HL-60 (cell line): Measurements from ENCODE around the gene TMEM40.

Experiments
- DNase-seq, 2 experiments: peaks; one replicate each; pipeline ENCODE4 v3.0.0-alpha.2; 2010 to 2020; ENCODE audit warnings: low read depth in 1 of 2, low spot score in 1 of 2
- H3K27ac ChIP-seq: fragments of 250-450 bp; sonication (Bioruptor Pico); replicated peaks from 2 replicates; pipeline ENCODE4 v1.5.1; 2020; ENCODE audit warnings: mild to moderate bottlenecking, moderate library complexity
- H3K27me3 ChIP-seq: fragments of 250-450 bp; sonication (Bioruptor Pico); 2 replicates; pipeline ENCODE4 v1.5.1; 2021; ENCODE audit warnings: mild to moderate bottlenecking, moderate library complexity; ENCODE audit not compliant: insufficient read depth, poor library complexity, severe bottlenecking
- H3K4me3 ChIP-seq: replicated peaks from 2 replicates; pipeline ENCODE4 v1.5.1; 2011; ENCODE audit warnings: mild to moderate bottlenecking, control low read depth, low read length; ENCODE audit not compliant: insufficient read depth
- CTCF ChIP-seq: IDR thresholded peaks from one replicate; pipeline ENCODE4 v1.5.1; 2011; ENCODE audit warnings: low read length, control low read depth, inconsistent platforms; ENCODE audit not compliant: insufficient read depth
- GABPA ChIP-seq: IDR thresholded peaks from 2 replicates; pipeline ENCODE4 v1.6.1; 2012; ENCODE audit warnings: low read depth
- POLR2AphosphoS5 ChIP-seq: IDR thresholded peaks from 2 replicates; pipeline ENCODE4 v1.6.1; 2012; ENCODE audit warnings: low read depth
- REST ChIP-seq: IDR thresholded peaks from 2 replicates; pipeline ENCODE4 v1.6.1; 2012; ENCODE audit warnings: low read depth; ENCODE audit not compliant: insufficient replicate concordance
- SPI1 ChIP-seq: IDR thresholded peaks from 2 replicates; pipeline ENCODE4 v1.6.1; 2012; ENCODE audit warnings: low read depth, mild to moderate bottlenecking, borderline replicate concordance

Gene TMEM40

GRCh38 chr3:12764171-12764776, 5.2 kb upstream of the TMEM40 start:
- TF ChIP-seq POLR2AphosphoS5, result no peak
- TF ChIP-seq REST, result no peak
- TF ChIP-seq GABPA, result no peak
- TF ChIP-seq CTCF, result no peak
- TF ChIP-seq SPI1, result no peak

DNA sequence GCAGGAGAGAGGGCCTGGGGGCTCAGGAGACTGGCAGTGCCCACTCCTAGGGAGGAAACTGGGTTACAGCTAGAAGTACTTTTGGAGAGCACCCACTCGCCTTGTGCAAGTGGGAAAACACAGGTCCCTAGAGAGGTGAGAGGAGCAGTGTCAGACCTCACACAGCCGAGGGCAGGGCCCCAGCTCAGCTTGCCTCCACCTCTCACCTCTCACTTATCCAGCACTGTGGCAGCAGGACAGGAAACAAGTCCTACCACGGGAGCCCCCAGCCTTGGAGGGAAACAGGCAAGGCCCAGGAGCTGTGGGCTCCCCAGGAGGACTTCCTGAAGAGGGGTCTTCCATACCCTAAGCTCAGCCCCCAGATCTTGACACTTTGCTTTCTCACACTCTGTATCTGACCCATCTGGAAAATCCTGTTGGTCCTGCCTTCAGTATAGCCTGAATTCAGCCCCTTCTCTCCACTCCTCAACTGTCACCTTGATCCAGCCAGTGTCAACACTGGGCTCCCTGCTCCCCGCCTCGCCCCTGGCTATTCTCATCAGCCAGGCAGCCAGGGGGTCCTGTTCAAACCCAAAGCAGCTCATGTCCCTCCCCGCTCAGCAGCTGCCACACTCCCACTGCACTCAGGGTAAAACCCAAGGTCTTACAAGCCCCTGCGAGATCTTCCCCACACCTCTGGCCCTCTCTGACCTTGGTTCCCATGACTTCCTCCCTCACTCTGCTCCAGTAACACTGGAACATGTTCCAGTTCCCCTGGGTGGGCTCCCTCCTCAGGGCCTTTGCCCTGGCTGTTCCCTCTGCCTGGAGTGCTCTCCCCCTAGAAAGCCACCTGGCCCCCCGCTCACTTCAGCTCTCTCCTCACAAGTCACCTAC, 870 bp upstream of the TMEM40 start:
- H3K27me3 ChIP-seq, result peaks cover 2% of the 10 kb centered on the region
- H3K4me3 ChIP-seq, result no peak overlapping the region
- no peak for DNase-seq
- H3K27ac ChIP-seq, result no peak overlapping the region
- TF ChIP-seq SPI1 (no peak), CTCF (no peak), GABPA (no peak), REST (no peak), POLR2AphosphoS5 (no peak)

More at GRCh38 chr3:12764171-12764776, 5.2 kb upstream of the TMEM40 start:
- Histone ChIP-seq H3K27me3 (no peaks in the 10 kb centered on the region), H3K27ac (no peak overlapping the region), H3K4me3 (no peak overlapping the region)
- no peak for DNase-seq

- Histone ChIP-seq H3K27ac (no peak overlapping the region), H3K27me3 (peaks cover 2% of the 10 kb centered on the region), H3K4me3 (no peak overlapping the region)
- no peak for DNase-seq
- no peak for TF ChIP-seq GABPA
Measured at GRCh38 chr3:12758025-12758781, 856 bp downstream of the TMEM40 start.

DNA sequence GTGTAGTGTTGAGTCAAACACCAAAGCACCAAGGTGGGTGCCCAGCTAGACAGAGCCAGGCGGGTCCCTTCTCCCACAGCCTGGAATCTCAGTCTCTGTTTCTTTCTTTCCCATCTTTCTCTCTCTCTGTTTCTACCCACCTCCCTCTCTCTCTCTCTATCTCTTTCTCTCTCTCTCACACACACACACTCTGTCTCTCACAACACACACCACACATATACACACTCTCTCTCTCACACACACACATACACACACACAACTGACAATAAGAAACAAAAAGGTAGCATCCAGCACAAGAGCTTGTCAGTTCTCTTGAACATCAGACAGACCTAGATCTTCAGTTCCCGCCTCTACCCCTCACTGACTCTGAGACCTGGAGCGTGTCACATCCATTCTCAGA, 2.4 kb downstream of the TMEM40 start:
- H3K27ac ChIP-seq, result no peak overlapping the region
- no peak overlapping the region for H3K4me3 ChIP-seq
- H3K27me3 ChIP-seq, result peaks cover 2% of the 10 kb centered on the region
- TF ChIP-seq POLR2AphosphoS5 (no peak), SPI1 (no peak), REST (no peak), GABPA (no peak), CTCF (no peak)
- DNase-seq, result no peak
